ENCODE data around the gene ARHGAP18. TPM values are rescaled to one million over a fixed set of nuclear protein-coding genes. Genes with fewer than 3 reads are reported as not detected.
A peak's percentile ranks its signal among the peaks of the same experiment; 100 is the strongest.

ARHGAP18 gene
- total RNA-seq, 3 donors from 2014 or later, result 2.1 to 2.5 (median 2.3) TPM

DNA sequence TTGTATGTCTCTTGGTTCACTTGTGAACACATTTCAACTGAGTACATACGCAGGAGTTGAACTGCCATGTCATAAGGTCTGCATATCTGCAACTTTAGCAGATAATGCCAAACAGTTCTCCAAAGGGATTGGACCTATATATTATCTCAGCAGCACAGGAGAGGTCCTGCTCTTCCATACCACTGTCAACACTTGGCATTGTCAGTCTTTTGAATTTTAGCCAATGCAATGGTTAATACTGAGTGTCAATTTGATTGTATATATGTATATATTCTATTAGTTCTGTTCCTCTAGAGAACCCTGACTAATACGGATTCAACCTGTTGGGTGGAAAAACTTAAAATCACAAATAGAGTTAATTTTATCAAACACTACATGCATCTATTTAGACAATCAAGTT is 26.1 kb upstream of the ARHGAP18 start:
- Mint-ChIP-seq H3K4me3 (no peak overlapping the region), H3K27me3 (ENCODE audit: low read depth) (no peaks in the 10 kb centered on the region), H3K36me3 (ENCODE audit: insufficient read depth) (no peaks in the 10 kb centered on the region), H3K9me3 (no peaks in the 10 kb centered on the region), H3K4me1 (ENCODE audit: low read depth) (peaks cover 6% of the 10 kb centered on the region)
- DNase-seq (no peak), ATAC-seq (no peak)

DNA sequence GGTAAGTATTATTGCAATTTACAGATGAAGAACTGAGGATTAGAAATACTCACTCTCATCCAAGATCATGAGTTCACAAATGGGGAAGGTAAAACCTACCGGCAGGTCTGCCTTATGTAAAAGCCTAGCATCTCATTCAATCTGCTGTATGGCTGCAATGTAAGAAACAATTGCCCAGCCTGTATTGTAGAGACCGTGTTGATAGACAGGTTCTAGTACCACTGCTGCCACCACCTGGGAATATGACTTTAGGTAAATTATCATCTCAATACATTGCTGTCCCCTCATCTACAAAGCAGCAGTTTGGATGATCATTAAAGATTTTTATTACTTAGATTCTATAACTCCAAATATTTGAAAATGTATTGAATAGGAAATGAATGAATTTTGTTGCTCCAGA is 23.3 kb upstream of the ARHGAP18 start:
- DNase-seq, result no peak

GRCh38 chr6:129732542-129732941 is 22.6 kb upstream of the ARHGAP18 start:
- Mint-ChIP-seq H3K9me3 (no peaks in the 10 kb centered on the region), H3K4me3 (no peak overlapping the region), H3K36me3 (ENCODE audit: insufficient read depth) (no peaks in the 10 kb centered on the region), H3K4me1 (ENCODE audit: low read depth) (peaks cover 12% of the 10 kb centered on the region), H3K27me3 (ENCODE audit: low read depth) (no peaks in the 10 kb centered on the region)
- ATAC-seq, result no peak
- no peak for DNase-seq

More for the DNA sequence above, 23.3 kb upstream of the ARHGAP18 start:
- Mint-ChIP-seq H3K9me3 (no peaks in the 10 kb centered on the region), H3K36me3 (ENCODE audit: insufficient read depth) (no peaks in the 10 kb centered on the region), H3K4me1 (ENCODE audit: low read depth) (peaks cover 12% of the 10 kb centered on the region), H3K4me3 (no peak overlapping the region), H3K27me3 (ENCODE audit: low read depth) (no peaks in the 10 kb centered on the region)
- ATAC-seq, result no peak

DNA sequence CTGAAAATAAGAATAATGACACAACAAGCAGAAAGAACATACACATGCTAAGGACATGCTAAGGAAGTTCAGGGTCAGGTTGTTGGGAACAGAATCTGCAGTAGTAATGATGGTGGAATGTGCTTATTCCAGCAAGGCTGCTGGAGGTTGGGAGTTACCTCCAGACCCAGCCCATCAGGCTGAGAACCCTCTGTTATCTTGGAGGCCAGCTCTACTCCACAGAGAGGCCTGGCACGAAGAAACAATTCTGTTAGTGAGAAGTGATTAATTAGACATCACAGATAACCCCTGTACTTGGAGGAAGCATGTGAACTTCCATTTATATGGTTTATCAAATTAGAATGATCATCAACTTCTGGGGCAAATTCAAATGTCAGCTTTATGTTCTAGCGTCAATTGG is 22.1 kb upstream of the ARHGAP18 start:
- Mint-ChIP-seq H3K4me3 (no peak overlapping the region), H3K9me3 (no peaks in the 10 kb centered on the region), H3K36me3 (ENCODE audit: insufficient read depth) (no peaks in the 10 kb centered on the region), H3K27me3 (ENCODE audit: low read depth) (no peaks in the 10 kb centered on the region), H3K4me1 (ENCODE audit: low read depth) (peaks cover 12% of the 10 kb centered on the region)
- DNase-seq (no peak), ATAC-seq (no peak)

GRCh38 chr6:129731428-129731827 is 21.5 kb upstream of the ARHGAP18 start:
- H3K27me3 Mint-ChIP-seq (ENCODE audit: low read depth), result no peaks in the 10 kb centered on the region
- no peaks in the 10 kb centered on the region for H3K36me3 Mint-ChIP-seq (ENCODE audit: insufficient read depth)
- no peaks in the 10 kb centered on the region for H3K9me3 Mint-ChIP-seq
- H3K4me3 Mint-ChIP-seq, result no peak overlapping the region
- H3K4me1 Mint-ChIP-seq (ENCODE audit: low read depth), result peaks cover 12% of the 10 kb centered on the region
- ATAC-seq, result no peak
- DNase-seq, result no peak

GRCh38 chr6:129730477-129731165 is 20.6 kb upstream of the ARHGAP18 start:
- no peak for ATAC-seq
- Mint-ChIP-seq H3K4me3 (no peak overlapping the region), H3K27me3 (ENCODE audit: low read depth) (no peaks in the 10 kb centered on the region), H3K4me1 (ENCODE audit: low read depth) (peaks cover 12% of the 10 kb centered on the region), H3K9me3 (no peaks in the 10 kb centered on the region), H3K36me3 (ENCODE audit: insufficient read depth) (no peaks in the 10 kb centered on the region)
- DNase-seq, result no peak

DNA sequence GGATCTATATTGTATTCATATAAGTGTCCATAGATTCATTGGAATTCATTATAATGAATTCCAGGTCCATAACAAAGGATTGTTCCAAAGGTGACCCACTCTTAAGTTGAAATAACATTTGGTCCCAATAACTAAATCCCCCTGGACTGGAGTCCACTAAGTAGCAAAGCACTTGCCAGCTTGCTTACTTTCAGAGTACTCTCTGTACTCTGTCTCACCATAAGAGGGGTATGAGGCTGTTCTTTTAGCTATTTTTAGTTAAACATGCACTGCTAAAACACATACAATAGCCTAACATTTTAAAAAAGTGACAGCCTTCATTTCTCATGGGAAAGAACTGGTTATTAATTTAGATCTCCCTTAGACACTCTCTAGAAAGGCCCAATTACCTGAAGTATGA is 16.7 kb upstream of the ARHGAP18 start:
- Mint-ChIP-seq H3K9me3 (no peaks in the 10 kb centered on the region), H3K36me3 (ENCODE audit: insufficient read depth) (no peaks in the 10 kb centered on the region), H3K27me3 (ENCODE audit: low read depth) (no peaks in the 10 kb centered on the region), H3K4me3 (no peak overlapping the region), H3K4me1 (ENCODE audit: low read depth) (peaks cover 6% of the 10 kb centered on the region)
- DNase-seq, result no peak
- no peak for ATAC-seq

DNA sequence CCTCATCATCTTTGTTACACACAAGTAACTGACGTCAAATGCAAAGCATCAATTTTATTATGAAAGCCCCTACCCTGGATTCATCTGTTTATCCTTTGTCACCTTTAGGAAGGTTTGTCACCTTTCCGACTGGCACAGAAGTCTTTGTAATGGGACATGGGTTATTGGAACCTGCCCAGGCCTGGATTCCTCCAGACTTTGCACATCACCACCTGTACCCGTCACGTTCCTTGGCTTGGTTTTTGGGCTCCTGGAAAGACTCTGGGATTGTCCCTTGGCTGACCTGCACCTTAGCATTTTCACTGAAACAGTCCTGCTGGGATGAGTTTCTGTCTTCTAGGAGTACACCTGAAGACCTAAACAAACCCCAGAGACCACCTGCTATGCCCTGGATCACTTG is 15.4 kb upstream of the ARHGAP18 start:
- peaks cover under 1% of the 10 kb centered on the region for H3K4me1 Mint-ChIP-seq (ENCODE audit: low read depth)
- no peak for ATAC-seq

DNA sequence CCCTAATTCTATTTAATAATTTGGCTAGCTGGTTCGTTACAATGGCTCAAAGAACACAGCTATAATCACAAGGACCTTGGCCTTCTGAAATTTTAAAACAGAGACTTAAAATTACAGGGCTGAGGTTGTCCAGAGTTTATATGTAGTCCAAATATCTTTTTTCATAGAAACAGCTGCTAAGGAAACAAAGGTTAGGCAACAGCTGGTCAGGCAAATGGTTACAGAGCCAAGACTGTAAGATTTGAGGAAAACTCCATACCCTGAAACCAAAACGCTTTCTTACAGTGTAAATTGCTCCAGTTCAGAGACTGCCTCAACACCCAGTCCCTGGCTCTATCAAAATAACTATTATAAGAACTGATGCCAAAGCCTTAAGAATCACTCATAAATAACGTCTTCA is 9.7 kb upstream of the ARHGAP18 start:
- Mint-ChIP-seq H3K4me3 (no peak overlapping the region), H3K9me3 (no peaks in the 10 kb centered on the region), H3K36me3 (ENCODE audit: insufficient read depth) (no peaks in the 10 kb centered on the region), H3K4me1 (ENCODE audit: low read depth) (peaks cover 3% of the 10 kb centered on the region), H3K27me3 (ENCODE audit: low read depth) (no peaks in the 10 kb centered on the region)
- no peak for ATAC-seq
- no peak for DNase-seq

More for the DNA sequence above, 15.4 kb upstream of the ARHGAP18 start:
- Mint-ChIP-seq H3K36me3 (ENCODE audit: insufficient read depth) (no peaks in the 10 kb centered on the region), H3K9me3 (no peaks in the 10 kb centered on the region), H3K27me3 (ENCODE audit: low read depth) (no peaks in the 10 kb centered on the region), H3K4me3 (no peak overlapping the region)
- no peak for DNase-seq

- DNase-seq (no peak), ATAC-seq (no peak)
- peaks cover 7% of the 10 kb centered on the region for H3K4me1 Mint-ChIP-seq (ENCODE audit: low read depth)
- H3K36me3 Mint-ChIP-seq (ENCODE audit: insufficient read depth), result no peaks in the 10 kb centered on the region
- no peak overlapping the region for H3K4me3 Mint-ChIP-seq
- no peaks in the 10 kb centered on the region for H3K27me3 Mint-ChIP-seq (ENCODE audit: low read depth)
- H3K9me3 Mint-ChIP-seq, result no peaks in the 10 kb centered on the region
Observed at GRCh38 chr6:129717277-129717676, 7.3 kb upstream of the ARHGAP18 start.

DNA sequence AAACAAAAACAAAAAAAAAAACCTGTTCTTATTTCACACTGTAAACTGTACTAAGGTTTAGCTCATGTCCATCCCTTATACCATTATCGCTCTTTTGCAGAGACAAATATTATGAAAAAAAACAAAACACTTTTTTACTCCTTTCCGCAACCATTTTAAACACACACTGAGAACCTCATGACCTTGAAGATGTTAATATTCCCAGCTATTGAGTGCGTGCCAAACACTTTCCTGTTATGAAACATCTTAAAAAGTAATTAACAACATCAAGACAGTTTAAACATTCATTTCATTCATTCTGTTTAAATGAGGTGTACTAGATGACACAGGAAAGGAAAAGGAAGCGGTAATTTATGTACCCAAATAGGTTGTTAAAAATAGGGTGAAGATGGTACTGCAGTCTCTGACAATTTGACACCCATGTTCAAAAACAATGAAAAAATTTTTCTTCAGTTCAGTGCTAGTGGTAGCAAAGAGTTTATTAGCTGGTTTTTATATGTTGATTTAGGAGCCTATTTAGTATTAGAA is 3.9 kb upstream of the ARHGAP18 start:
- no peaks in the 10 kb centered on the region for H3K36me3 Mint-ChIP-seq (ENCODE audit: insufficient read depth)
- no peak overlapping the region for H3K4me3 Mint-ChIP-seq
- no peaks in the 10 kb centered on the region for H3K27me3 Mint-ChIP-seq (ENCODE audit: low read depth)
- H3K9me3 Mint-ChIP-seq, result no peaks in the 10 kb centered on the region
- DNase-seq, result no peak
- no peak for ATAC-seq
- H3K4me1 Mint-ChIP-seq (ENCODE audit: low read depth), result peaks cover 21% of the 10 kb centered on the region

DNA sequence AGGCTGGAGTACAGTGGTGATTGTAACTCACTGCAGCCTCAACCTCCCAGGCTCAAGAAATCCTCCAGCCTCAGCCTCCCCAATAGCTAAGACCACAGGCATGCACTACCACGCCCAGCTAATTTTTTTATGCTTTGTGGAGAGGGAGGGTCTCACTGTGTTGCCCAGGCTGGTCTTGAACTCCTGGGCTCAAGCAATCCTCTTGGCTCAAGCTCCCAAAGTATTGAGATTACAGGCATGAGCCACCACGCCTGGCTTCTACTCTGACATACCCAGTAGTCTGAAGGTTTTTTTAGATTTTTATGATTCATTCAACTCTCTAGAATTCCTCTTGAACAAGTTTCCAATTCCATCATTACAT is 1.3 kb upstream of the ARHGAP18 start:
- Mint-ChIP-seq H3K4me1 (ENCODE audit: low read depth) (peaks cover 33% of the 10 kb centered on the region), H3K4me3 (peak overlapping the region; percentile 29)
- no peak for ATAC-seq

GRCh38 chr6:129710450-129711270 is 683 bp upstream of the ARHGAP18 start:
- H3K27me3 Mint-ChIP-seq (ENCODE audit: low read depth), result no peaks in the 10 kb centered on the region
- no peak for DNase-seq
- H3K9me3 Mint-ChIP-seq, result no peaks in the 10 kb centered on the region
- peak overlapping the region; percentile 92 for H3K4me3 Mint-ChIP-seq
- ATAC-seq, result no peak
- H3K36me3 Mint-ChIP-seq (ENCODE audit: insufficient read depth), result no peaks in the 10 kb centered on the region
- peaks cover 33% of the 10 kb centered on the region for H3K4me1 Mint-ChIP-seq (ENCODE audit: low read depth)

More for the DNA sequence above, 1.3 kb upstream of the ARHGAP18 start:
- no peaks in the 10 kb centered on the region for H3K9me3 Mint-ChIP-seq
- no peaks in the 10 kb centered on the region for H3K27me3 Mint-ChIP-seq (ENCODE audit: low read depth)
- no peak for DNase-seq
- no peaks in the 10 kb centered on the region for H3K36me3 Mint-ChIP-seq (ENCODE audit: insufficient read depth)

GRCh38 chr6:129709196-129709768 is 695 bp downstream of the ARHGAP18 start:
- no peaks in the 10 kb centered on the region for H3K9me3 Mint-ChIP-seq
- no peaks in the 10 kb centered on the region for H3K36me3 Mint-ChIP-seq (ENCODE audit: insufficient read depth)
- ATAC-seq (peak; percentile 5 to 20), DNase-seq (no peak)
- peaks cover 37% of the 10 kb centered on the region for H3K4me1 Mint-ChIP-seq (ENCODE audit: low read depth)
- H3K27me3 Mint-ChIP-seq (ENCODE audit: low read depth), result no peaks in the 10 kb centered on the region
- peak overlapping the region; percentile 92 for H3K4me3 Mint-ChIP-seq
